T-helper 17 cell (primary cell): ENCODE data around the gene DLK2. TPM values are rescaled to one million over a fixed set of nuclear protein-coding genes. Genes with fewer than 3 reads are reported as not detected.
A peak's percentile ranks its signal among the peaks of the same experiment; 100 is the strongest.
"Not testable (repeated sequence)": the region's sequence is repeated elsewhere in the genome, so short reads cannot be mapped to it uniquely, and the experiment has no call there.

Experiments
- ATAC-seq: fragments of 150-1000 bp; cut with Tn5 transposase; 2 replicates; pipeline ENCODE4 v1.10.0; 2021; ENCODE audit warnings: mild to moderate bottlenecking, moderate library complexity
- DNase-seq, 3 donors: peaks; one replicate each; pipeline versions ENCODE4 v3.0.0 to v3.0.0-alpha.2; 2020 to 2021
- H3K9me3 ChIP-seq: one replicate; pipeline ENCODE4 v1.7.0; 2013; ENCODE audit warnings: low read length, mild to moderate bottlenecking; ENCODE audit not compliant: control insufficient read depth, poor library complexity, severe bottlenecking
- H3K27ac Mint-ChIP-seq: one replicate; pipeline ENCODE4 v1.8.0; 2022; ENCODE audit warnings: mild to moderate bottlenecking, moderate library complexity, mixed read lengths
- H3K27me3 Mint-ChIP-seq: one replicate; pipeline ENCODE4 v1.8.0; 2022; ENCODE audit warnings: mixed read lengths
- H3K36me3 Mint-ChIP-seq: one replicate; pipeline ENCODE4 v1.8.0; 2022; ENCODE audit warnings: low read depth, mixed read lengths
- H3K4me1 Mint-ChIP-seq: one replicate; pipeline ENCODE4 v1.8.0; 2022; ENCODE audit warnings: mild to moderate bottlenecking, mixed read lengths
- H3K4me3 Mint-ChIP-seq: one replicate; pipeline ENCODE4 v1.8.0; 2022; ENCODE audit warnings: mild to moderate bottlenecking, moderate library complexity, mixed read lengths
- total RNA-seq, 4 donors: library from RNA in 2 of 4; stranded (reverse) in 2 of 4; gene quantifications; one replicate each; pipeline ENCODE4 v1.2.3 and lab custom pipeline; 2022 to 2026

Gene DLK2
- total RNA-seq, 2 donors from 2014 or later, result 0.25 to 0.89 TPM

DNA sequence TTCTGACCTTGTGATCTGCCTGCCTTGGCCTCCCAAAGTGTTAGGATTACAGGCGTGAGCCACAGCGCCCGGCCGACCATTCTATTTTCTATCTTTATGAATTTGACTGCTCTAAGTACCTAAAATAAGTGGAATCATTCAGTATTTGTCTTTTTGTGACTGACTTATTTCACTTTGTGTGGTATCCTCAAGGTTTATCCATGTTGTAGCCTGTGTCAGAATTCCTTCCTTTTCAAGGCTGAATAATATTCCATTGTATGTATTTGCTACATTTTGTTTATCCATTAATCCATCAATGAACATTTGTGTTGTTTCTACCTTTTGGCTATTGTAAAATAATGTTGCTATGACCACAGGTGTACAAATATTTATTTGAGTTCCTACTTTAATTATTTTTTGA lies 17.2 kb upstream of the DLK2 start:
- DNase-seq (no peak), ATAC-seq (no peak)
- Mint-ChIP-seq H3K4me1 (peaks cover 14% of the 10 kb centered on the region), H3K36me3 (peaks cover 5% of the 10 kb centered on the region), H3K4me3 (no peak overlapping the region), H3K27ac (no peak overlapping the region), H3K27me3 (peaks cover 21% of the 10 kb centered on the region)
- no peaks in the 10 kb centered on the region for H3K9me3 ChIP-seq

DNA sequence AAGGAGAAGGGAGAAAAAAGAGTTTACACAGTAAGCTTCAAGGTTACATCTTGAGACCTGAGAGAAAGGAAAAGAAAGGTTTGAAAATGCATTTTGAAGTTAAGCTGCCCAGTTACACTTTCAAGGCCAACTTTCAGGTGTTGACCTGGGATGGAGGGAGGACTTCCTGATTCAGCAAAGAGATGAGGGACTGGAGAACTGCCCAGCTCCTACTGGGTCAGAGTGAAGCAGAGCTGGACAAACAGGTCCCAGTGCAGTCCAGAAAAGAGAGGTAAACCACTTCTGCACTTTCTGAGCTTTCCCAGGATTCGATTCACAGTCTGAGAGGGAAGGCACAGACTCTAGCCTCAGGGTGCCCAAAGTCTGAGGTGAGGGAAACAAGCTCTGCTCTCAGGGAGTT lies 16.1 kb upstream of the DLK2 start:
- Mint-ChIP-seq H3K4me3 (no peak overlapping the region), H3K27ac (no peak overlapping the region), H3K36me3 (peaks cover 4% of the 10 kb centered on the region), H3K27me3 (peaks cover 29% of the 10 kb centered on the region), H3K4me1 (peaks cover 2% of the 10 kb centered on the region)
- DNase-seq (no peak), ATAC-seq (no peak)
- H3K9me3 ChIP-seq, result no peaks in the 10 kb centered on the region

DNA sequence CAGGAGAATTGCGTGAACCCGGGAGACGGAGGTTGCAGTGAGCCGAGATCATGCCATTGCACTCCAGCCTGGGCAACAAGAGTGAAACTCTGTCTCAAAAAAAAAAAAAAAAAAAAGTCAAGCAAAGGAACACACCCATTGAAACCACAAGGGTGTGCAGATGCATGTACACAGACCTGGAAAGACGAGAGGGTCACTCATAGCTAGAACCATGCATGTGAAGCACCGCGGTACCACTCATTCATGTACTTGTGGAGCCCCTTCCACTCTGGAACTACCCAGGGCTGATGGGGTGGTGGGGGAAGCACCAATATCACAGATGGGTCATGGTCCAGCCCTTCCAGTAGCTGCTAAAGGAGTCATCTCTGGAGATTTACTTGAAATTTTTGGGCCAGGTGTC lies 14.6 kb upstream of the DLK2 start:
- DNase-seq (no peak), ATAC-seq (no peak)
- peaks cover 2% of the 10 kb centered on the region for H3K4me1 Mint-ChIP-seq
- no peak overlapping the region for H3K27ac Mint-ChIP-seq
- H3K4me3 Mint-ChIP-seq, result no peak overlapping the region
- no peaks in the 10 kb centered on the region for H3K9me3 ChIP-seq
- peaks cover 38% of the 10 kb centered on the region for H3K27me3 Mint-ChIP-seq
- H3K36me3 Mint-ChIP-seq, result peaks cover 4% of the 10 kb centered on the region

DNA sequence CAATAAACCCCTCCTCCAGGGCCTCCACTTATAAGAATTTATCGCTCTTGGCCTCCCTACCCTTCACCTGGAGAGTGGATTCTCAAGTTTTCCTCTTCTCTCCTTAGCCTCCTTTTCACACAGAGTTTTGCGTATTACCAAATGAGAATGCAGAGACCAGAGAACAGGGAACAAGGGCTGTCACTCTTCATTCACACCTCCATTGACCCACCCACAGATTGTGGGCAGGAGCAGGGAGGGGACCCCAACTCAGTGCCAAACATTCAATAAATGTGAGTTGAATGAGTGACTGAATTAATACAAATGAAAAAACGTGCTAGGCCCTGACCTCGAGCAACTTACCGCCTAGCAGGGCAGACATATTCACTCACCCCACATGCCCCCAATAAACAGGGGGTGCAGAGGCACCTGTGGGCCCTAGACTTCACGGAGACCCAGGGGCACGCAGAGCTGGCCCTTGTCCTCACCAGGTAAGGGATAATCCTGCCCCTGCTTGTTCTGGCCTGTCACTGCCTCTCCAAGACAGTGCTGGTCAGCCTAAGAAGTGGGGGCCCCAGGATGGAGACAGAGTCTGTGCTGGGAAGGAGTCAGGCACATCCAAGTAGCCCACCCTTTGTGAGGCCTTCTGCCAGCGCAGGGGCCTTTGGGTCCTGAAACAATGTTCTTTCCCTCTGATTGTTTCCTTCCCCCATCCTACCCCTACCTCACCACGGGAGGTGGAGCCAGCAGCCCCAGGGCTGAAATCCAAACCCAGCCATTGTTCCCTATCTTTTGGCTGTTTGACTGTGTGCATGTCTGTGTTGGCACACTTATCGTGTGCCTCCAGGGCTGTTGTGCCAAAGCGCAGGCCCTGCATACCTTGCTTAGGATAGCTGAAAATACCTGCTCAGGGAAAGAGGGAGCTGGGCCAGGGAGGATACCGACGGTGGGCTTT lies 13.7 kb upstream of the DLK2 start:
- Mint-ChIP-seq H3K27ac (no peak overlapping the region), H3K4me1 (peaks cover 2% of the 10 kb centered on the region), H3K4me3 (no peak overlapping the region), H3K27me3 (peaks cover 38% of the 10 kb centered on the region), H3K36me3 (peaks cover 4% of the 10 kb centered on the region)
- DNase-seq, result no peak
- ATAC-seq, result no peak
- H3K9me3 ChIP-seq, result no peaks in the 10 kb centered on the region

DNA sequence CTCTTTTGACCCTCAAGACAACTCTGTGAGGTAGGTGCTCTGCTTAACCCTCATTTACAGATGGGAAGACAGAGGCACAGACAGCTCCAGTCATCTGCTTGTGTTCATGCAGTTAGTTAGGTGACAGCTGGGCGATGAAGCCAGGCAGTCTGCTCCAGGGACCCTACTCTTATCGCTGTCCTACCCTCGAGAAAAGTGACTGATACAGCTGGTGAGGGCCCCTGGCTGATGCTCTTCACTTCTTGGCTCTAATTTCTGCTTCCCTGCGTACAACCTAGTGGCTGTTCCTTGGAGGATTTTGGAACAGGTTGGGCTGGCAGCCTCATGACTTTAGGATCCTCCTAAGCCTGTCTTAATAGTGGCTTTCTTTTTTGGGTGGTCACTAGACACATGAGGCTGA lies 12.9 kb upstream of the DLK2 start:
- H3K9me3 ChIP-seq, result no peaks in the 10 kb centered on the region
- no peak for ATAC-seq
- no peak for DNase-seq
- Mint-ChIP-seq H3K4me3 (no peak overlapping the region), H3K4me1 (peaks cover 2% of the 10 kb centered on the region), H3K36me3 (peaks cover 4% of the 10 kb centered on the region), H3K27ac (no peak overlapping the region), H3K27me3 (peaks cover 42% of the 10 kb centered on the region)

DNA sequence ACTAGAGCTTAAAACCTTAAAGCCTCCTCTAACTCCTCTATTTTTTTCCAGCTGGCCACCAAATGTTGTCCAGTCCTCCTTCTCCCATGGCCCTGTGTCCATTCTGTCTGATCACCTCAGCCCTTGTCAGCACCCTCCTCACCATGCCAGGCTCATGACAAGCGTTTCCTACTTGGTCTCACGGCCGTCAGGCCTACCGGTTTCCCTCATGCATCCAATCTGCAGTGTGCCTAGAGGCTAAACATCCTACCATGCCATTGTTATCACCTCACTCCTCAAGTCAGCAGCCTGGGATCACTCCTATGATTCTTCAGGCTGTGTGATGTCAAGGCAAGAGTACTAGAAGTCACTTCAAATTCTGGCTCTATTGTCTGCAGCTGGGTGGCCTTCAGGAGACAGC lies 12.4 kb upstream of the DLK2 start:
- Mint-ChIP-seq H3K4me3 (no peak overlapping the region), H3K27me3 (peaks cover 47% of the 10 kb centered on the region), H3K4me1 (peaks cover 4% of the 10 kb centered on the region), H3K27ac (no peak overlapping the region), H3K36me3 (peaks cover 4% of the 10 kb centered on the region)
- ATAC-seq (no peak), DNase-seq (no peak)
- no peaks in the 10 kb centered on the region for H3K9me3 ChIP-seq

DNA sequence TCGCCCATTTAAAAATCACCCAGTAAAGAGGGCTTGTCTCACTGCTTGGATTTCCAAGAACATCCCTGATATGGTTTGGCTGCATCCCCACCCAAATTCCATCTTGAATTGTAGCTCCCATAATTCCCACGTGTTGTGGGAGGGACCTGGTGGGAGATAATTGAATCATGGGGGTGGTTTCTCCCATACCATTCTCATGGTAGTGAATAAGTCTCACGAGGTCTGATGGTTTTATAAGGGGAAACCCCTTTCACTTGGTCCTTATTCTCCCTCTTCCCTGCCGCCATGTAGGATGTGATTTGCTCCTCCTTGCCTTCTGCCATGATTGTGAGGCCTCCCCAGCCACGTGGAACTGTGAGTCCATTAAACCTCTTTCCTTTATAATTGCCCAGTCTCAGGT lies 11.9 kb upstream of the DLK2 start:
- H3K4me3 Mint-ChIP-seq, H3K27ac Mint-ChIP-seq, H3K36me3 Mint-ChIP-seq, H3K4me1 Mint-ChIP-seq, H3K9me3 ChIP-seq, ATAC-seq, DNase-seq: not testable (repeated sequence)
- H3K27me3 Mint-ChIP-seq, result peaks cover 52% of the 10 kb centered on the region

DNA sequence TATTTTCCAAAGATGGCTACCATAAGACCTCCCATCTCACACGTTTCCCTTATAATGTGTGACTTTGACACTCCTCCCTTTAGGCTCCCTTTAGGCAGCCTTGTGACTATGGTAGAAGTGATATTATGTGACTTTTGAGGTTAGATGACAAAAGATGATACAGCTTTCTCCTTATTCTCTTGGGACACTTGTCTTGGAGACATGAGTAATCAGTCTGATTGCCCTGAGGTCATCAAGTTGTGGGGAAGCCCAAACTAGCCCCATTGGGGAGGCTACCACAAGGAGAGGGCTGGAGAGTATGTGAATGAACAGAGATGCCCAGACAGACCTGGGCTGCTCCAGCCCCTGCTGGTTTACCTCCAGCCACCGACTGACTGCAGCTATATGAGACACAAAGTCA lies 10.6 kb upstream of the DLK2 start:
- no peaks in the 10 kb centered on the region for H3K9me3 ChIP-seq
- DNase-seq (no peak), ATAC-seq (no peak)
- peaks cover 56% of the 10 kb centered on the region for H3K27me3 Mint-ChIP-seq
- H3K4me1 Mint-ChIP-seq, result peaks cover 7% of the 10 kb centered on the region
- no peak overlapping the region for H3K27ac Mint-ChIP-seq
- H3K36me3 Mint-ChIP-seq, result peaks cover 9% of the 10 kb centered on the region
- no peak overlapping the region for H3K4me3 Mint-ChIP-seq

DNA sequence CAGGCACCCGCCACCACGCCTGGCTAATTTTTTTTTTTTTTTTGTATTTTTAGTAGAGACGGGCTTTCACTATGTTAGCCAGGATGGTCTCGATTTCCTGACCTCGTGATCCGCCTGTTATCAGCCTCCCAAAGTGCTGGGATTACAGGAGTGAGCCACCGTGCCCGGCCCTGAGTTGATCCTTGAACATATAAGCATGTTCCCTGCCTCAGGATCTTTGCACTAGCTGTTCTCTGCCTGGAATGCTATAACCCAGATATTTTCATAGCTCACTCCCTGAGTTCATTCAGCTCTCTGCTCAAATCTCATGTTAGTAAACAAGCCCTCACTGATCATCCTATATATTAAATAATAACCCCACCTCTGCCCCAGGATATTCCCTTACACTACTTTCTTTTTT lies 9.0 kb upstream of the DLK2 start:
- Mint-ChIP-seq H3K27ac (no peak overlapping the region), H3K4me3 (no peak overlapping the region), H3K36me3 (peaks cover 9% of the 10 kb centered on the region), H3K27me3 (peaks cover 60% of the 10 kb centered on the region), H3K4me1 (peaks cover 7% of the 10 kb centered on the region)
- ATAC-seq, result no peak
- DNase-seq, result no peak
- no peaks in the 10 kb centered on the region for H3K9me3 ChIP-seq

DNA sequence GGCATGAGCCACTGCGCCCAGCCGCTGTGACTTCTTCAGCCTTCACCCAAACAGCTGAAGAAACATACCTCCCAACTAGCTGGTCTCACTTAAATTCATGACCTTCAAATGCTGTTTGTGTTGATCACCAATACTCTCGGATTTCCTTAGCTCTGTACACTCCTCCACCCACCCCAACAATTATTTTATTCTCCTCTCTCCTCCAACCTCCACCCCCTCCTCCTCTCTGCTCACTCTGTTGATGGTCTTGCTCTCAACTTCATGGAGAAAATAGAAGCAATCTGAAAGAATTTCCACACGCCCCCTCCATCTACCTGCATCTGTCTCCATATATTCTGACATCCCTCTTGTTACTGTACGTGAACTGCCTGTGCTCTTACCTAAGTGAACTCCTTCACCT lies 6.6 kb upstream of the DLK2 start:
- DNase-seq, result no peak
- H3K27me3 Mint-ChIP-seq, result peaks cover 42% of the 10 kb centered on the region
- no peak overlapping the region for H3K4me3 Mint-ChIP-seq
- no peak for ATAC-seq
- H3K27ac Mint-ChIP-seq, result peak overlapping the region; percentile 45
- peaks cover 5% of the 10 kb centered on the region for H3K4me1 Mint-ChIP-seq
- peaks cover 5% of the 10 kb centered on the region for H3K36me3 Mint-ChIP-seq
- no peaks in the 10 kb centered on the region for H3K9me3 ChIP-seq

DNA sequence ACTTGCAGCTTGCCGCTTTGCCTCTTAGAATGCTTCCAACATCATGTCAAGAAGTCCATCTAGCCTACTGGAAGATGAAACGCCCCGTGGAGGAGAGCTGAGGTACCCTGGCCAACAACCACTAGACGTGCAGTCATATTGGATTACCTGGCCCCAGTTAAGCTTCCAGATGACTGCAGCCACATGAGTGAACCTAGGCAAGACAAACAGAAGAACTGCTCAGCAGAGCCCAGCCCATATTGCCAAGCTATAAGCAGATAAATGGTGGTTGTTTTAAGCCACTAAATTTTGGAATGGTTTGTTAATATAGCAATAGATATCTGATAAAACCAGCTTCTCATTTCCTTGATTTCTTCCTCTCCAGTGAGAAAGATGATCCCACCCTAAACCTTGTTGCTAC lies 4.7 kb upstream of the DLK2 start:
- no peaks in the 10 kb centered on the region for H3K9me3 ChIP-seq
- ATAC-seq, result no peak
- DNase-seq, result no peak
- Mint-ChIP-seq H3K4me3 (no peak overlapping the region), H3K27ac (no peak overlapping the region), H3K36me3 (peaks cover 8% of the 10 kb centered on the region), H3K27me3 (peaks cover 38% of the 10 kb centered on the region), H3K4me1 (peaks cover 12% of the 10 kb centered on the region)

DNA sequence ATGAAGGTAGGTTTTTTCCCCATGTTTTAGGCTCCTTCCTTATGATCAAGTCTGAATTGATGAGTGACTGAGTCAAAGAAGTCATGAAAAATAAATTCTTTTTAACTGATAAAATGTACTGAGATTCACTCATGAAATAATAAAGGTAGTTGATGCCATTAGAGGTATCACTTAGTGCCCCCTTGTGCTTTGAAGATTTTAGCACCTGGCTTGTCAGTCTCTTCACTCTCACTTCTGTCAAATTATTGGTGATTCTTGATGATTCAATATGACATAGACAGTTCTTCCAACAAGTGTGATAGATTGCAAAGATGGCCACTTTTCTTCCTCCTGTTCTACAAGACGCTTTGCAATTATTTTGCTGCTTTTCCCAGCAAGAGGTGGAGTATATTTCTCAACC lies 4.2 kb upstream of the DLK2 start:
- peaks cover 8% of the 10 kb centered on the region for H3K36me3 Mint-ChIP-seq
- no peaks in the 10 kb centered on the region for H3K9me3 ChIP-seq
- H3K27me3 Mint-ChIP-seq, result peaks cover 38% of the 10 kb centered on the region
- H3K27ac Mint-ChIP-seq, result no peak overlapping the region
- no peak for ATAC-seq
- peaks cover 15% of the 10 kb centered on the region for H3K4me1 Mint-ChIP-seq
- no peak for DNase-seq
- no peak overlapping the region for H3K4me3 Mint-ChIP-seq

DNA sequence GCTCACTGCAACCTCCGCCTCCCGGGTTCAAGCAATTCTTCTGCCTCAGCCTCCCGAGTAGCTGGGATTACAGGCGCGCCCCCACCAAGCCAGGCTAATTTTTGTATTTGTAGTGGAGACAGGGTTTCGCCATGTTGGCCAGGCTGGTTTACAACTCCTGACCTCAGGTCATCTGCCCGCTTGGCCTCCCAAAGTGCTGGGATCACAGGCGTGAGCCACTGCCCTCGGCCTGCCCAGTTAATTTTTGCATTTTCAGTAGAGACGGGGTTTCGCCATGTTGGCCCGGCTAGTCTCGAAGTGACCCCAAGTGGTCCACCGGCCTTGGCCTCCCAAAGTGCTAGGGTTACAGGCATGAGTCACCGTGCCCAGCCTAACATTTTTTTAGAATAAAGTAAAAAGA lies 2.8 kb upstream of the DLK2 start:
- not testable (repeated sequence) for DNase-seq, H3K36me3 Mint-ChIP-seq, H3K4me3 Mint-ChIP-seq, H3K27ac Mint-ChIP-seq, ATAC-seq, H3K9me3 ChIP-seq
- Mint-ChIP-seq H3K27me3 (peaks cover 33% of the 10 kb centered on the region), H3K4me1 (peaks cover 21% of the 10 kb centered on the region)

DNA sequence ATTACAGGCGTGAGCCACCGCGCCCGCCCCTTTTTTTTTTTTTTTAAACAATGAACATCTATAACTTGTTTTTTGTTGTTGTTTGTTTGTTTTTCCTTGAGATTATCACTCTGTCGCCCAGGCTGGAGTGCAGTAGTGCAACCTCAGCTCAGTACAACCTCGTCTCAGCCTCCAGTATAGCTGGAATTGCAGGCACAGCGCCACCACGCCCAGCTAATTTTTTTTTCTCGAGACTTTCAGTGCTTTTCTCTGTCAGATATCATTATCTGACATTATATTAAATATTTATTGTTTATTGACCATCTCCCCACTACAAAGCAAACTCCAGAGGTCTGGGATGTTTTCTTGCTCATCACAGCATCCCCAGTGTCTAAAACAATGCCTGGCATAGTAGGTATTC lies 2.3 kb upstream of the DLK2 start:
- no peak for ATAC-seq
- peaks cover 28% of the 10 kb centered on the region for H3K27me3 Mint-ChIP-seq
- H3K4me1 Mint-ChIP-seq, result peaks cover 19% of the 10 kb centered on the region
- peaks cover 8% of the 10 kb centered on the region for H3K36me3 Mint-ChIP-seq
- no peak overlapping the region for H3K4me3 Mint-ChIP-seq
- no peaks in the 10 kb centered on the region for H3K9me3 ChIP-seq
- H3K27ac Mint-ChIP-seq, result no peak overlapping the region
- DNase-seq, result no peak
